Measurements from ENCODE around the gene C17orf113. TPM values are rescaled to one million over a fixed set of nuclear protein-coding genes. Genes with fewer than 3 reads are reported as not detected.

C17orf113 gene
- total and polyA plus RNA-seq, 9 donors = 0.93 to 1.8 (median 1.4) TPM

DNA sequence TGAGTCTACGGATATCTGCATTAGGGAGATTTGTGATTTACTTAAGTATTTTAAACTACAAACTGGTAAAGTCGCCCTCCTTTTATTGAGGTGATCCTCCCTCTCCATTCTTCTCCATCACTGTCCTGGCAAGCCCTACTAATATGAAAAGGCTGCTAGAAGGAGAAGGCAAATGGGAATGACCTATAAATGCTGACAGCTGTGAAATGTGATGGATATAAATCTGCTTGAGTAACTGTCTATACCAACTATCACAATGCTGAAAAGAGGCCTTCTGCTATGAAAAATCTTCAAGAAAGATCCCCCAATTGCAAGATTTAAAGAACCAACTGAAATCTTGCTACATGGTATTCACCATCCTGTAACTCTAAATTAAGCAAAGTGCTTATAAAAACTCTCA lies 48.7 kb downstream of the C17orf113 start:
- Histone ChIP-seq H3K4me1 (ENCODE audit: control insufficient read depth, insufficient read depth, low read length) (no peaks in the 10 kb centered on the region), H3K9me3 (replicated peaks; ENCODE audit: control insufficient read depth, low read depth, low read length) (no peaks in the 10 kb centered on the region), H3K27me3 (ENCODE audit: control insufficient read depth, insufficient read depth, low read length) (no peaks in the 10 kb centered on the region), H3K36me3 (ENCODE audit: control insufficient read depth, insufficient read depth, low read length) (peaks cover 48% of the 10 kb centered on the region), H3K4me3 (ENCODE audit: low read length) (no peak overlapping the region), H3K27ac (ENCODE audit: low read length) (no peak overlapping the region)
- DNase-seq = no peak
- WGBS (ENCODE audit: insufficient coverage) = no CpG with 5 or more reads among the region's 2 CpGs

GRCh38 chr17:42000413-42001133 lies 49.8 kb downstream of the C17orf113 start:
- Histone ChIP-seq H3K27me3 (ENCODE audit: control insufficient read depth, insufficient read depth, low read length) (no peaks in the 10 kb centered on the region), H3K4me3 (ENCODE audit: low read length) (no peak overlapping the region), H3K27ac (ENCODE audit: low read length) (no peak overlapping the region), H3K9me3 (replicated peaks; ENCODE audit: control insufficient read depth, low read depth, low read length) (no peaks in the 10 kb centered on the region), H3K36me3 (ENCODE audit: control insufficient read depth, insufficient read depth, low read length) (peaks cover 60% of the 10 kb centered on the region), H3K4me1 (ENCODE audit: control insufficient read depth, insufficient read depth, low read length) (no peaks in the 10 kb centered on the region)
- WGBS (ENCODE audit: insufficient coverage) = 100% methylated on average over 1 of the region's 3 CpGs
- no peak for DNase-seq

DNA sequence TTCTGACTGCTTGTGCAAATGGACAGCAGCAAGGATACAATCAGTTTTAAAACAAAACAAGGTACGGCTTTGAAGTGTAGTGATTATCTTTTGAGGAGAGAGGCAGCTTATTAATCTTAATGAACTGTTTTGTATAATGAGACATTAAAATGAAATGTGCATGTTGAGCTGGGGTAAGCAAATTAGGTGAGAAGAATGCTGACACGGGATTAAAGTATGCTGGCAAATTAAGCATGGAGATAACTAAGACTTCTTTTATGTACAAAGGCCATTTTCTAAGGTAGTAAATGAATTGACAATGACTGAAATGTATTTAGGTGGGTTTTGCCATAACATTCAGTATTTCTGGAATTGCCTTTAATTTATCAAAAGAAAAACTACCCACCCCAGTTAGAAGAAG lies 51.9 kb downstream of the C17orf113 start:
- Histone ChIP-seq H3K27me3 (ENCODE audit: control insufficient read depth, insufficient read depth, low read length) (no peaks in the 10 kb centered on the region), H3K9me3 (replicated peaks; ENCODE audit: control insufficient read depth, low read depth, low read length) (no peaks in the 10 kb centered on the region), H3K27ac (ENCODE audit: low read length) (no peak overlapping the region), H3K4me1 (ENCODE audit: control insufficient read depth, insufficient read depth, low read length) (no peaks in the 10 kb centered on the region), H3K36me3 (ENCODE audit: control insufficient read depth, insufficient read depth, low read length) (peaks cover 69% of the 10 kb centered on the region), H3K4me3 (ENCODE audit: low read length) (no peak overlapping the region)
- DNase-seq = no peak
- WGBS (ENCODE audit: insufficient coverage) = 0% methylated on average over 1 of the region's 2 CpGs

- Histone ChIP-seq H3K9me3 (replicated peaks; ENCODE audit: control insufficient read depth, low read depth, low read length) (no peaks in the 10 kb centered on the region), H3K27me3 (ENCODE audit: control insufficient read depth, insufficient read depth, low read length) (no peaks in the 10 kb centered on the region), H3K27ac (ENCODE audit: low read length) (no peak overlapping the region), H3K4me1 (ENCODE audit: control insufficient read depth, insufficient read depth, low read length) (peaks cover 7% of the 10 kb centered on the region), H3K4me3 (ENCODE audit: low read length) (no peak overlapping the region), H3K36me3 (ENCODE audit: control insufficient read depth, insufficient read depth, low read length) (peaks cover 67% of the 10 kb centered on the region)
- WGBS (ENCODE audit: insufficient coverage) = 100% methylated on average over 1 of the region's 2 CpGs
- no peak for DNase-seq
Observed at GRCh38 chr17:41996855-41997164, 53.6 kb downstream of the C17orf113 start.

DNA sequence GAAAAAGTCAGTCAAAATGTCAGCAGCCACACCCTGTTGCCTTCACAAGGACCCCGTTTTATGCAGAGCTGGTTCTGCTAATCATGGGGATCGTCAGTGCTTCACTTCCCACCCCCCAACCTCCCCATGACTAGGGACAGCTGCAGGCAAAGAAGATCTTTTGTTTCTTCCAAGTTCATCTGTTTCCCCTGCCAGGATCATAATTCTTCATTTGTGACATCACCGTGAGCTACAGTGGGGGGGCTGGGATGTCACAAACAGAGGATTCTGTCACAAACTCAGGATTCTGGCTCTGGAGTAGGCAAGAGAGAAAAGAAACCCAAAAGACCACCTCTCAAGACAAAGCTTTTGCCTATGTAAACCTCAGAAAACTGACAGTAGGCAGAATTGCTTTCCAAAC lies 57.8 kb downstream of the C17orf113 start:
- Histone ChIP-seq H3K4me3 (ENCODE audit: low read length) (no peak overlapping the region), H3K27ac (ENCODE audit: low read length) (peak overlapping the region; percentile 82)
- peak; percentile 66 for DNase-seq

GRCh38 chr17:41989702-41990419 lies 60.5 kb downstream of the C17orf113 start:
- H3K36me3 ChIP-seq (ENCODE audit: control insufficient read depth, insufficient read depth, low read length) = peaks cover 73% of the 10 kb centered on the region
- no peaks in the 10 kb centered on the region for H3K9me3 ChIP-seq (replicated peaks; ENCODE audit: control insufficient read depth, low read depth, low read length)
- DNase-seq = no peak
- H3K27me3 ChIP-seq (ENCODE audit: control insufficient read depth, insufficient read depth, low read length) = no peaks in the 10 kb centered on the region
- H3K4me1 ChIP-seq (ENCODE audit: control insufficient read depth, insufficient read depth, low read length) = peaks cover 11% of the 10 kb centered on the region
- no peak overlapping the region for H3K4me3 ChIP-seq (ENCODE audit: low read length)
- no peak overlapping the region for H3K27ac ChIP-seq (ENCODE audit: low read length)
- WGBS (ENCODE audit: insufficient coverage) = 94% methylated on average over 2 of the region's 5 CpGs

More for the DNA sequence above, 57.8 kb downstream of the C17orf113 start:
- Histone ChIP-seq H3K4me1 (ENCODE audit: control insufficient read depth, insufficient read depth, low read length) (peaks cover 7% of the 10 kb centered on the region), H3K27me3 (ENCODE audit: control insufficient read depth, insufficient read depth, low read length) (no peaks in the 10 kb centered on the region), H3K36me3 (ENCODE audit: control insufficient read depth, insufficient read depth, low read length) (peaks cover 78% of the 10 kb centered on the region), H3K9me3 (replicated peaks; ENCODE audit: control insufficient read depth, low read depth, low read length) (no peaks in the 10 kb centered on the region)
- 60% methylated on average over 2 of the region's 3 CpGs for WGBS (ENCODE audit: insufficient coverage)

DNA sequence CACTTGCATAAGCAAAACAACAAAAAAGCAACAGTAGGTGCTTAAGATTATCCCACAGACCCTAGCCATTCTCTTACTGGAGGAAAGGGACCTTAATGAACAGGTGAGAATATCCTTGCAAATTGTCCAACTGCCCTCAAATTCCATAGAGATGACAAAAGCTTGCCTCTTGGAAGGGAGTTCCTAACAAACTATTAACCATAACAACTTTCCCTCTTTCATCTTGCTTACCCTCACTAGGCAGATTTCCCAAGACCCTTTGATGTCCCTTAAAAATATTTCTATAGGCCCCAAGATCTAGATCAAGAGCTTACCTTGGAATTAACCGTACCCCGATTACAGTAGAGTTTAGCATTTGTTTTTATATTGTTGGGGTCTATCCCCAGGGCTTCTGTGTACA lies 62.0 kb downstream of the C17orf113 start:
- Histone ChIP-seq H3K9me3 (replicated peaks; ENCODE audit: control insufficient read depth, low read depth, low read length) (no peaks in the 10 kb centered on the region), H3K4me1 (ENCODE audit: control insufficient read depth, insufficient read depth, low read length) (peaks cover 11% of the 10 kb centered on the region), H3K36me3 (ENCODE audit: control insufficient read depth, insufficient read depth, low read length) (peaks cover 83% of the 10 kb centered on the region), H3K27ac (ENCODE audit: low read length) (no peak overlapping the region), H3K27me3 (ENCODE audit: control insufficient read depth, insufficient read depth, low read length) (no peaks in the 10 kb centered on the region), H3K4me3 (ENCODE audit: low read length) (no peak overlapping the region)
- WGBS (ENCODE audit: insufficient coverage) = no CpG with 5 or more reads among the region's 2 CpGs
- no peak for DNase-seq

Other genes with a start within 250 kb of the C17orf113 start
- 39.7 TPM for gene P3H4, start 238.7 kb downstream of the C17orf113 start, total RNA-seq
- 10 to 100 TPM; 35.5 to 68.4 (median 47.0) TPM for gene P3H4, start 238.7 kb downstream of the C17orf113 start, polyA plus RNA-seq (ENCODE audit: insufficient read depth in 1 of 8, insufficient read length in 8 of 8, low replicate concordance in 1 of 8)
- 141 TPM for gene FKBP10, start 237.6 kb downstream of the C17orf113 start, total RNA-seq
- gene FKBP10, start 237.6 kb downstream of the C17orf113 start, polyA plus RNA-seq (ENCODE audit: insufficient read depth in 1 of 8, insufficient read length in 8 of 8, low replicate concordance in 1 of 8) = 100 to 1,000 TPM; 113 to 226 (median 154) TPM
- 54.8 TPM for gene NT5C3B, start 214.4 kb downstream of the C17orf113 start, total RNA-seq
- gene NT5C3B, start 214.4 kb downstream of the C17orf113 start, polyA plus RNA-seq (ENCODE audit: insufficient read depth in 1 of 8, insufficient read length in 8 of 8, low replicate concordance in 1 of 8) = 10 to 100 TPM; 36.8 to 60.1 (median 47.9) TPM
- gene KLHL10, start 212.8 kb downstream of the C17orf113 start, total RNA-seq = 0.09 TPM
- under 1 TPM in 7 of 8 donors, not detected in 1; 0.08 to 0.51 (median 0.23) TPM for gene KLHL10, start 212.8 kb downstream of the C17orf113 start, polyA plus RNA-seq (ENCODE audit: insufficient read depth in 1 of 8, insufficient read length in 8 of 8, low replicate concordance in 1 of 8)
- 15.8 TPM for gene KLHL11, start 185.2 kb downstream of the C17orf113 start, total RNA-seq
- gene KLHL11, start 185.2 kb downstream of the C17orf113 start, polyA plus RNA-seq (ENCODE audit: insufficient read depth in 1 of 8, insufficient read length in 8 of 8, low replicate concordance in 1 of 8) = 1 to 10 TPM; 3.2 to 6.3 (median 5.2) TPM
- 39.6 TPM for gene ACLY, start 131.7 kb downstream of the C17orf113 start, total RNA-seq
- 10 to 100 TPM; 46.3 to 81.6 (median 60.5) TPM for gene ACLY, start 131.7 kb downstream of the C17orf113 start, polyA plus RNA-seq (ENCODE audit: insufficient read depth in 1 of 8, insufficient read length in 8 of 8, low replicate concordance in 1 of 8)
- 0.44 TPM for gene ODAD4, start 120.0 kb downstream of the C17orf113 start, total RNA-seq
- gene ODAD4, start 120.0 kb downstream of the C17orf113 start, polyA plus RNA-seq (ENCODE audit: insufficient read depth in 1 of 8, insufficient read length in 8 of 8, low replicate concordance in 1 of 8) = 1 to 10 TPM in 3 of 8 donors, under 1 TPM in 5; 0.71 to 1.9 (median 0.97) TPM
- 25.8 TPM for gene CNP, start 83.8 kb downstream of the C17orf113 start, total RNA-seq
- 10 to 100 TPM; 38.8 to 77.5 (median 51.8) TPM for gene CNP, start 83.8 kb downstream of the C17orf113 start, polyA plus RNA-seq (ENCODE audit: insufficient read depth in 1 of 8, insufficient read length in 8 of 8, low replicate concordance in 1 of 8)
- gene DNAJC7, start 33.2 kb downstream of the C17orf113 start, total RNA-seq = 58.3 TPM
- 100 to 1,000 TPM in 4 of 8 donors, 10 to 100 TPM in 4; 87.0 to 113 (median 102) TPM for gene DNAJC7, start 33.2 kb downstream of the C17orf113 start, polyA plus RNA-seq (ENCODE audit: insufficient read depth in 1 of 8, insufficient read length in 8 of 8, low replicate concordance in 1 of 8)
- gene NKIRAS2, start 30.5 kb downstream of the C17orf113 start, total RNA-seq = 35.0 TPM
- 10 to 100 TPM; 36.7 to 55.8 (median 49.0) TPM for gene NKIRAS2, start 30.5 kb downstream of the C17orf113 start, polyA plus RNA-seq (ENCODE audit: insufficient read depth in 1 of 8, insufficient read length in 8 of 8, low replicate concordance in 1 of 8)
- gene ZNF385C, start 47.9 kb upstream of the C17orf113 start, total RNA-seq = 2.8 TPM
- gene ZNF385C, start 47.9 kb upstream of the C17orf113 start, polyA plus RNA-seq (ENCODE audit: insufficient read depth in 1 of 8, insufficient read length in 8 of 8, low replicate concordance in 1 of 8) = 10 to 100 TPM in 1 of 8 donors, 1 to 10 TPM in 7; 6.3 to 10.0 (median 7.7) TPM
- 8.1 TPM for gene DHX58, start 62.1 kb upstream of the C17orf113 start, total RNA-seq
- 1 to 10 TPM; 4.2 to 6.6 (median 5.2) TPM for gene DHX58, start 62.1 kb upstream of the C17orf113 start, polyA plus RNA-seq (ENCODE audit: insufficient read depth in 1 of 8, insufficient read length in 8 of 8, low replicate concordance in 1 of 8)
- 16.7 TPM for gene KAT2A, start 70.8 kb upstream of the C17orf113 start, total RNA-seq
- gene KAT2A, start 70.8 kb upstream of the C17orf113 start, polyA plus RNA-seq (ENCODE audit: insufficient read depth in 1 of 8, insufficient read length in 8 of 8, low replicate concordance in 1 of 8) = 10 to 100 TPM; 37.5 to 62.0 (median 47.1) TPM
- gene HSPB9, start 72.2 kb upstream of the C17orf113 start, total RNA-seq = 0.13 TPM
- gene HSPB9, start 72.2 kb upstream of the C17orf113 start, polyA plus RNA-seq (ENCODE audit: insufficient read depth in 1 of 8, insufficient read length in 8 of 8, low replicate concordance in 1 of 8) = under 1 TPM; 0.11 to 0.41 (median 0.21) TPM
- 38.3 TPM for gene RAB5C, start 104.4 kb upstream of the C17orf113 start, total RNA-seq
- 10 to 100 TPM; 63.0 to 90.4 (median 75.2) TPM for gene RAB5C, start 104.4 kb upstream of the C17orf113 start, polyA plus RNA-seq (ENCODE audit: insufficient read depth in 1 of 8, insufficient read length in 8 of 8, low replicate concordance in 1 of 8)
- not detected for gene KCNH4, start 130.5 kb upstream of the C17orf113 start, total RNA-seq
- gene KCNH4, start 130.5 kb upstream of the C17orf113 start, polyA plus RNA-seq (ENCODE audit: insufficient read depth in 1 of 8, insufficient read length in 8 of 8, low replicate concordance in 1 of 8) = under 1 TPM in 3 of 8 donors, not detected in 5; 0.04 to 0.05 (median 0.05) TPM
- 0.13 TPM for gene HCRT, start 134.9 kb upstream of the C17orf113 start, total RNA-seq
- under 1 TPM; 0.33 to 0.94 (median 0.64) TPM for gene HCRT, start 134.9 kb upstream of the C17orf113 start, polyA plus RNA-seq (ENCODE audit: insufficient read depth in 1 of 8, insufficient read length in 8 of 8, low replicate concordance in 1 of 8)
- 9.3 TPM for gene GHDC, start 143.9 kb upstream of the C17orf113 start, total RNA-seq
- gene GHDC, start 143.9 kb upstream of the C17orf113 start, polyA plus RNA-seq (ENCODE audit: insufficient read depth in 1 of 8, insufficient read length in 8 of 8, low replicate concordance in 1 of 8) = 10 to 100 TPM in 5 of 8 donors, 1 to 10 TPM in 3; 8.2 to 15.8 (median 10.9) TPM
- gene STAT5B, start 225.8 kb upstream of the C17orf113 start, total RNA-seq = 27.0 TPM
- gene STAT5B, start 225.8 kb upstream of the C17orf113 start, polyA plus RNA-seq (ENCODE audit: insufficient read depth in 1 of 8, insufficient read length in 8 of 8, low replicate concordance in 1 of 8) = 10 to 100 TPM; 29.8 to 41.1 (median 36.1) TPM
- 12.8 TPM for gene STAT5A, start 237.9 kb upstream of the C17orf113 start, total RNA-seq
- gene STAT5A, start 237.9 kb upstream of the C17orf113 start, polyA plus RNA-seq (ENCODE audit: insufficient read depth in 1 of 8, insufficient read length in 8 of 8, low replicate concordance in 1 of 8) = 10 to 100 TPM; 15.3 to 20.4 (median 17.3) TPM

Data from muscle of leg (tissue), 11 donors.